T-helper 17 cell (primary cell): ENCODE data around the gene DOK1. TPM values are rescaled to one million over a fixed set of nuclear protein-coding genes. Genes with fewer than 3 reads are reported as not detected.

Experiments
- ATAC-seq: fragments of 150-1000 bp; cut with Tn5 transposase; 2 replicates; pipeline ENCODE4 v1.10.0; 2021; ENCODE audit warnings: mild to moderate bottlenecking, moderate library complexity
- DNase-seq, 3 donors: peaks; one replicate each; pipeline versions ENCODE4 v3.0.0 to v3.0.0-alpha.2; 2020 to 2021
- H3K9me3 ChIP-seq: one replicate; pipeline ENCODE4 v1.7.0; 2013; ENCODE audit warnings: low read length, mild to moderate bottlenecking; ENCODE audit not compliant: control insufficient read depth, poor library complexity, severe bottlenecking
- H3K27ac Mint-ChIP-seq: one replicate; pipeline ENCODE4 v1.8.0; 2022; ENCODE audit warnings: mild to moderate bottlenecking, moderate library complexity, mixed read lengths
- H3K27me3 Mint-ChIP-seq: one replicate; pipeline ENCODE4 v1.8.0; 2022; ENCODE audit warnings: mixed read lengths
- H3K36me3 Mint-ChIP-seq: one replicate; pipeline ENCODE4 v1.8.0; 2022; ENCODE audit warnings: low read depth, mixed read lengths
- H3K4me1 Mint-ChIP-seq: one replicate; pipeline ENCODE4 v1.8.0; 2022; ENCODE audit warnings: mild to moderate bottlenecking, mixed read lengths
- H3K4me3 Mint-ChIP-seq: one replicate; pipeline ENCODE4 v1.8.0; 2022; ENCODE audit warnings: mild to moderate bottlenecking, moderate library complexity, mixed read lengths
- total RNA-seq, 4 donors: library from RNA in 2 of 4; stranded (reverse) in 2 of 4; gene quantifications; one replicate each; pipeline ENCODE4 v1.2.3 and lab custom pipeline; 2022 to 2026

Gene DOK1
- total RNA-seq, 2 donors from 2014 or later: 8.3 to 14.6 TPM

GRCh38 chr2:74515271-74515980 lies 39.1 kb upstream of the DOK1 start:
- H3K9me3 ChIP-seq: no peaks in the 10 kb centered on the region
- peak overlapping the region; percentile 91 for H3K4me3 Mint-ChIP-seq
- DNase-seq (no peak), ATAC-seq (no peak)
- H3K36me3 Mint-ChIP-seq: peaks cover 6% of the 10 kb centered on the region
- peak overlapping the region; percentile 41 for H3K27ac Mint-ChIP-seq
- H3K4me1 Mint-ChIP-seq: peaks cover 21% of the 10 kb centered on the region
- peaks cover 57% of the 10 kb centered on the region for H3K27me3 Mint-ChIP-seq

- peaks cover 21% of the 10 kb centered on the region for H3K4me1 Mint-ChIP-seq
- ATAC-seq (peak; percentile 87), DNase-seq (peak; percentile 59 to 68 (median 67))
- peak overlapping the region; percentile 61 for H3K27ac Mint-ChIP-seq
- H3K36me3 Mint-ChIP-seq: peaks cover 7% of the 10 kb centered on the region
- H3K4me3 Mint-ChIP-seq: peak overlapping the region; percentile 77
- peaks cover 61% of the 10 kb centered on the region for H3K27me3 Mint-ChIP-seq
- H3K9me3 ChIP-seq: no peaks in the 10 kb centered on the region
These were observed 38.4 kb upstream of the DOK1 start for GRCh38 chr2:74515981-74516633.

GRCh38 chr2:74516650-74517049 lies 37.9 kb upstream of the DOK1 start:
- Mint-ChIP-seq H3K36me3 (peaks cover 7% of the 10 kb centered on the region), H3K27me3 (peaks cover 61% of the 10 kb centered on the region), H3K4me1 (peaks cover 21% of the 10 kb centered on the region), H3K27ac (peak overlapping the region; percentile 61), H3K4me3 (peak overlapping the region; percentile 77)
- DNase-seq (no peak), ATAC-seq (no peak)
- no peaks in the 10 kb centered on the region for H3K9me3 ChIP-seq

GRCh38 chr2:74522516-74522915 lies 32.0 kb upstream of the DOK1 start:
- H3K36me3 Mint-ChIP-seq: peaks cover 11% of the 10 kb centered on the region
- H3K27ac Mint-ChIP-seq: no peak overlapping the region
- no peak overlapping the region for H3K4me3 Mint-ChIP-seq
- peaks cover 13% of the 10 kb centered on the region for H3K4me1 Mint-ChIP-seq
- H3K9me3 ChIP-seq: no peaks in the 10 kb centered on the region
- peaks cover 33% of the 10 kb centered on the region for H3K27me3 Mint-ChIP-seq
- DNase-seq: no peak
- no peak for ATAC-seq

GRCh38 chr2:74524005-74524404 lies 30.5 kb upstream of the DOK1 start:
- no peak overlapping the region for H3K27ac Mint-ChIP-seq
- peaks cover 16% of the 10 kb centered on the region for H3K36me3 Mint-ChIP-seq
- ATAC-seq: no peak
- peaks cover 18% of the 10 kb centered on the region for H3K27me3 Mint-ChIP-seq
- no peaks in the 10 kb centered on the region for H3K9me3 ChIP-seq
- H3K4me3 Mint-ChIP-seq: no peak overlapping the region
- no peak for DNase-seq
- peaks cover 21% of the 10 kb centered on the region for H3K4me1 Mint-ChIP-seq

- no peak for DNase-seq
- Mint-ChIP-seq H3K4me3 (no peak overlapping the region), H3K27ac (no peak overlapping the region), H3K4me1 (peaks cover 21% of the 10 kb centered on the region), H3K27me3 (peaks cover 7% of the 10 kb centered on the region), H3K36me3 (peaks cover 14% of the 10 kb centered on the region)
- H3K9me3 ChIP-seq: no peaks in the 10 kb centered on the region
- ATAC-seq: no peak
These were observed 29.4 kb upstream of the DOK1 start for GRCh38 chr2:74524955-74525716.

- Mint-ChIP-seq H3K36me3 (peaks cover 11% of the 10 kb centered on the region), H3K27ac (peak within 1 kb of the TSS; percentile 41), H3K27me3 (no peaks in the 10 kb centered on the region), H3K4me1 (peaks cover 24% of the 10 kb centered on the region), H3K4me3 (no peak within 1 kb of the TSS)
- no peak for DNase-seq
- no peak for ATAC-seq
- no peaks in the 10 kb centered on the region for H3K9me3 ChIP-seq
These were observed 28.5 kb upstream of the DOK1 start, which contains the start of gene DQX1 for GRCh38 chr2:74525717-74526648. DQX1 (minus strand) TSS chr2:74526231; CDS start chr2:74525729, 502 bp downstream.

GRCh38 chr2:74526649-74527230 lies 27.8 kb upstream of the DOK1 start:
- peak overlapping the region; percentile 41 for H3K27ac Mint-ChIP-seq
- H3K36me3 Mint-ChIP-seq: peaks cover 11% of the 10 kb centered on the region
- no peak for DNase-seq
- H3K4me1 Mint-ChIP-seq: peaks cover 29% of the 10 kb centered on the region
- H3K9me3 ChIP-seq: no peaks in the 10 kb centered on the region
- H3K4me3 Mint-ChIP-seq: no peak overlapping the region
- no peaks in the 10 kb centered on the region for H3K27me3 Mint-ChIP-seq
- no peak for ATAC-seq

- Mint-ChIP-seq H3K27ac (peak overlapping the region; percentile 93), H3K4me3 (peak overlapping the region; percentile 94), H3K36me3 (peaks cover 13% of the 10 kb centered on the region), H3K27me3 (no peaks in the 10 kb centered on the region), H3K4me1 (peaks cover 33% of the 10 kb centered on the region)
- no peaks in the 10 kb centered on the region for H3K9me3 ChIP-seq
- no peak for ATAC-seq
- DNase-seq: no peak
These were observed 26.8 kb upstream of the DOK1 start for GRCh38 chr2:74527741-74528140.

- Mint-ChIP-seq H3K27ac (peak overlapping the region; percentile 93), H3K27me3 (no peaks in the 10 kb centered on the region), H3K4me3 (peak overlapping the region; percentile 94), H3K36me3 (peaks cover 13% of the 10 kb centered on the region), H3K4me1 (peaks cover 33% of the 10 kb centered on the region)
- ATAC-seq (peak; percentile 1), DNase-seq (no peak)
- no peaks in the 10 kb centered on the region for H3K9me3 ChIP-seq
These were observed 25.7 kb upstream of the DOK1 start for GRCh38 chr2:74528600-74529356.

GRCh38 chr2:74529357-74530238 lies 24.9 kb upstream of the DOK1 start, which contains the start of the genes AUP1 and HTRA2:
AUP1 (minus strand) TSS chr2:74529706; CDS start chr2:74529629, 77 bp downstream.
HTRA2 (plus strand) TSS chr2:74529933; CDS start chr2:74530007, 74 bp downstream.
- no peaks in the 10 kb centered on the region for H3K9me3 ChIP-seq
- DNase-seq: peak; percentile 73 to 80 (median 78)
- H3K27me3 Mint-ChIP-seq: no peaks in the 10 kb centered on the region
- peak within 1 kb of the TSS; percentile 94 for H3K4me3 Mint-ChIP-seq
- H3K4me1 Mint-ChIP-seq: peaks cover 33% of the 10 kb centered on the region
- ATAC-seq: peak; percentile 91
- H3K36me3 Mint-ChIP-seq: peaks cover 13% of the 10 kb centered on the region
- peak within 1 kb of the TSS; percentile 93 for H3K27ac Mint-ChIP-seq
